Neuronal stem cell (in vitro differentiated cells): Measurements from ENCODE around the gene SSC5D.

ENCODE experiments used
- DNase-seq: peaks from one replicate; pipeline ENCODE4 v3.0.0-alpha.2; 2013; ENCODE audit warnings: low spot score
- H2AFZ ChIP-seq: one replicate; pipeline ENCODE4 v1.6.1; 2013; ENCODE audit warnings: mild to moderate bottlenecking, low read length, inconsistent platforms
- H2AK5ac ChIP-seq: 2 replicates; pipeline ENCODE4 v1.6.1; 2013; ENCODE audit warnings: low read depth, mild to moderate bottlenecking, inconsistent platforms, low read length, moderate library complexity, mixed read lengths
- H2BK120ac ChIP-seq: 2 replicates; pipeline ENCODE4 v1.6.1; 2013; ENCODE audit warnings: low read depth, mild to moderate bottlenecking, inconsistent platforms, low read length, moderate library complexity, mixed read lengths
- H2BK12ac ChIP-seq: one replicate; pipeline ENCODE4 v1.6.1; 2013; ENCODE audit warnings: low read length, inconsistent platforms
- H2BK15ac ChIP-seq: 2 replicates; pipeline ENCODE4 v1.6.1; 2013; ENCODE audit warnings: mild to moderate bottlenecking, low read length, inconsistent platforms, mixed read lengths
- H2BK5ac ChIP-seq: one replicate; pipeline ENCODE4 v1.6.1; 2013; ENCODE audit warnings: inconsistent platforms, mild to moderate bottlenecking, low read length, moderate library complexity
- H3K14ac ChIP-seq: one replicate; pipeline ENCODE4 v1.6.1; 2013; ENCODE audit warnings: low read length, inconsistent platforms
- H3K18ac ChIP-seq: 2 replicates; pipeline ENCODE4 v1.6.1; 2013; ENCODE audit warnings: low read length, inconsistent platforms
- H3K23ac ChIP-seq: 2 replicates; pipeline ENCODE4 v1.6.1; 2013; ENCODE audit warnings: low read depth, mild to moderate bottlenecking, mixed read lengths, low read length, inconsistent platforms; ENCODE audit not compliant: poor library complexity
- H3K27ac ChIP-seq: replicated peaks from 3 replicates; pipeline ENCODE4 v1.5.1; 2013; ENCODE audit warnings: low read length, inconsistent platforms
- H3K27me3 ChIP-seq, 3 experiments: 2 replicates each; pipeline ENCODE4 v1.6.1; 2013; ENCODE audit warnings: low read length in 3 of 3, mild to moderate bottlenecking in 2 of 3, inconsistent platforms in 1 of 3, low read depth in 1 of 3, mixed read lengths in 1 of 3, moderate library complexity in 1 of 3; ENCODE audit not compliant: control insufficient read depth in 3 of 3, insufficient read depth in 3 of 3
- H3K36me3 ChIP-seq, 2 donors: replicated peaks in 1 of 2; 2 replicates each; pipeline ENCODE4 v1.6.1; 2013; ENCODE audit warnings: low read length in 2 of 2; ENCODE audit not compliant: control insufficient read depth in 2 of 2, insufficient read depth in 2 of 2
- H3K4ac ChIP-seq: 2 replicates; pipeline ENCODE4 v1.6.1; 2013; ENCODE audit warnings: inconsistent platforms, mild to moderate bottlenecking, low read length, moderate library complexity
- H3K4me1 ChIP-seq, 2 donors: 1 replicate in 1 of 2; 2 replicates in 1 of 2; pipeline ENCODE4 v1.6.1; 2013; ENCODE audit warnings: low read length in 2 of 2, low read depth in 1 of 2; ENCODE audit not compliant: control insufficient read depth in 2 of 2, insufficient read depth in 1 of 2
- H3K4me2 ChIP-seq: one replicate; pipeline ENCODE4 v1.6.1; 2013; ENCODE audit warnings: mild to moderate bottlenecking, low read length, inconsistent platforms; ENCODE audit not compliant: insufficient read depth, poor library complexity, severe bottlenecking
- H3K4me3 ChIP-seq, 2 donors: 2 replicates each; pipeline ENCODE4 v1.5.1; 2013; ENCODE audit warnings: low read length in 2 of 2, mild to moderate bottlenecking in 2 of 2, inconsistent platforms in 1 of 2, moderate library complexity in 1 of 2
- H3K79me1 ChIP-seq: one replicate; pipeline ENCODE4 v1.6.1; 2013; ENCODE audit warnings: low read depth, mild to moderate bottlenecking, inconsistent platforms, low read length, moderate library complexity
- H3K9ac ChIP-seq: one replicate; pipeline ENCODE4 v1.6.1; 2013; ENCODE audit warnings: mild to moderate bottlenecking, low read depth, low read length, inconsistent platforms; ENCODE audit not compliant: poor library complexity
- H3K9me3 ChIP-seq, 2 donors: replicated peaks in 1 of 2; 2 replicates each; pipeline versions ENCODE3 to v1.6.1; 2013; ENCODE audit warnings: low read length in 2 of 2, mild to moderate bottlenecking in 2 of 2, inconsistent platforms in 1 of 2, low read depth in 1 of 2, mixed read lengths in 1 of 2, moderate library complexity in 1 of 2; ENCODE audit not compliant: control insufficient read depth in 2 of 2, insufficient read depth in 1 of 2
- H4K8ac ChIP-seq: one replicate; pipeline ENCODE4 v1.6.1; 2013; ENCODE audit warnings: low read depth, mild to moderate bottlenecking, inconsistent platforms, low read length, moderate library complexity
- H4K91ac ChIP-seq: one replicate; pipeline ENCODE4 v1.6.1; 2013; ENCODE audit warnings: low read length, low read depth, mild to moderate bottlenecking, inconsistent platforms; ENCODE audit not compliant: poor library complexity
- WGBS, 2 donors: extraction: QIAGEN DNeasy Blood & Tissue Kit; methylation state at CpG; one replicate each; pipeline ENCODE4 v1.1.7; 2013; ENCODE audit warnings: missing lambda C conversion rate in 2 of 2, mixed read lengths in 1 of 2; ENCODE audit not compliant: insufficient read length in 2 of 2, insufficient replicate concordance in 1 of 2; ENCODE audit errors: extremely low coverage in 2 of 2; 5-methylcytosine and 5-hydroxymethylcytosine counted together

SSC5D gene

GRCh38 chr19:55474269-55475265 lies 13.7 kb upstream of the SSC5D start:
- Histone ChIP-seq H3K14ac (no peak overlapping the region), H2BK120ac (peak overlapping the region; percentile 58), H3K79me1 (peaks cover 1% of the 10 kb centered on the region), H4K91ac (no peak overlapping the region), H3K4me1 (peaks cover 11 to 27% of the 10 kb centered on the region in 2 donors), H2BK5ac (no peak overlapping the region), H2AFZ (no peak overlapping the region), H3K9me3 (no peaks in the 10 kb centered on the region), H3K18ac (peak overlapping the region; percentile 84), H2BK15ac (peak overlapping the region; percentile 93), H3K9ac (peak overlapping the region; percentile 26), H3K4me3 (peak overlapping the region in 1 of 2 donors; percentile 55), H3K27ac (peak overlapping the region; percentile 35), H2BK12ac (peak overlapping the region; percentile 91), H3K4ac (no peak overlapping the region), H3K4me2 (no peak overlapping the region), H3K27me3 (no peaks in the 10 kb centered on the region), H2AK5ac (peak overlapping the region; percentile 79), H4K8ac (no peak overlapping the region), H3K36me3 (no peaks in the 10 kb centered on the region), H3K23ac (no peak overlapping the region)
- DNase-seq = no peak
- no CpG with 5 or more reads among the region's 19 CpGs for WGBS, 2 donors

- no peak within 1 kb of the TSS for H3K14ac ChIP-seq
- peak within 1 kb of the TSS; percentile 96 for H4K8ac ChIP-seq
- H2BK15ac ChIP-seq = peak within 1 kb of the TSS; percentile 65
- H2AFZ ChIP-seq = peak within 1 kb of the TSS; percentile 92
- H3K9me3 ChIP-seq = no peaks in the 10 kb centered on the region
- H3K4me1 ChIP-seq = peaks cover 11 to 27% of the 10 kb centered on the region in 2 donors
- no peak within 1 kb of the TSS for H4K91ac ChIP-seq
- peaks cover 5% of the 10 kb centered on the region for H3K79me1 ChIP-seq
- peak within 1 kb of the TSS; percentile 96 for H2AK5ac ChIP-seq
- H3K27ac ChIP-seq = peak within 1 kb of the TSS; percentile 89
- no peaks in the 10 kb centered on the region for H3K27me3 ChIP-seq
- H3K4me3 ChIP-seq = peak within 1 kb of the TSS; percentile 71 to 76
- H3K18ac ChIP-seq = peak within 1 kb of the TSS; percentile 86
- H2BK120ac ChIP-seq = no peak within 1 kb of the TSS
- H3K4me2 ChIP-seq = peak within 1 kb of the TSS; percentile 71
- H3K23ac ChIP-seq = no peak within 1 kb of the TSS
- no CpG with 5 or more reads among the region's 61 CpGs for whole genome bisulfite sequencing, 2 donors
- peak; percentile 97 for DNase-seq
- no peak within 1 kb of the TSS for H2BK12ac ChIP-seq
- no peak within 1 kb of the TSS for H3K4ac ChIP-seq
- peak within 1 kb of the TSS; percentile 85 for H3K9ac ChIP-seq
- peaks cover 0 to 5% of the 10 kb centered on the region in 2 donors for H3K36me3 ChIP-seq
- peak within 1 kb of the TSS; percentile 33 for H2BK5ac ChIP-seq
These were observed 12.0 kb upstream of the SSC5D start, which contains the start of gene ZNF628 for GRCh38 chr19:55476100-55476775. ZNF628 (plus strand) TSS chr19:55476617; CDS start chr19:55479911, 3,294 bp downstream.

- DNase-seq = no peak
These were observed 10.3 kb upstream of the SSC5D start for GRCh38 chr19:55477905-55478304.

More at GRCh38 chr19:55477905-55478304, 10.3 kb upstream of the SSC5D start:
- peaks cover 9% of the 10 kb centered on the region for H3K79me1 ChIP-seq
- no peak overlapping the region for H4K8ac ChIP-seq
- H3K27me3 ChIP-seq = no peaks in the 10 kb centered on the region
- peak overlapping the region in 1 of 2 donors; percentile 71 for H3K4me3 ChIP-seq
- no peak overlapping the region for H2BK5ac ChIP-seq
- no peak overlapping the region for H3K27ac ChIP-seq
- H2BK12ac ChIP-seq = no peak overlapping the region
- H4K91ac ChIP-seq = no peak overlapping the region
- no peak overlapping the region for H2BK120ac ChIP-seq
- peaks cover 4 to 8% of the 10 kb centered on the region in 2 donors for H3K36me3 ChIP-seq
- no peak overlapping the region for H2AK5ac ChIP-seq
- no peak overlapping the region for H3K9ac ChIP-seq
- H3K9me3 ChIP-seq = no peaks in the 10 kb centered on the region
- H2AFZ ChIP-seq = no peak overlapping the region
- H3K18ac ChIP-seq = no peak overlapping the region
- no peak overlapping the region for H3K4me2 ChIP-seq
- no peak overlapping the region for H3K4ac ChIP-seq
- no peak overlapping the region for H2BK15ac ChIP-seq
- no peak overlapping the region for H3K14ac ChIP-seq
- WGBS, 2 donors = 100% methylated on average over 1 of the region's 13 CpGs; no CpG with 5 or more reads in 1 of the 2 donors
- peaks cover 11 to 31% of the 10 kb centered on the region in 2 donors for H3K4me1 ChIP-seq
- no peak overlapping the region for H3K23ac ChIP-seq
